MV-4-11 (cell line): ENCODE measurements around the gene ATP6V0A1.
"Not testable (repeated sequence)": the region's sequence is repeated elsewhere in the genome, so short reads cannot be mapped to it uniquely, and the experiment has no call there.

Experiments used
- DNase-seq: peaks from one replicate; lab custom pipeline; 2025; lab: John Stamatoyannopoulos, UW

Gene ATP6V0A1

GRCh38 chr17:42477173-42477572, 18.5 kb downstream of the ATP6V0A1 start:
- no peak for DNase-seq

DNA sequence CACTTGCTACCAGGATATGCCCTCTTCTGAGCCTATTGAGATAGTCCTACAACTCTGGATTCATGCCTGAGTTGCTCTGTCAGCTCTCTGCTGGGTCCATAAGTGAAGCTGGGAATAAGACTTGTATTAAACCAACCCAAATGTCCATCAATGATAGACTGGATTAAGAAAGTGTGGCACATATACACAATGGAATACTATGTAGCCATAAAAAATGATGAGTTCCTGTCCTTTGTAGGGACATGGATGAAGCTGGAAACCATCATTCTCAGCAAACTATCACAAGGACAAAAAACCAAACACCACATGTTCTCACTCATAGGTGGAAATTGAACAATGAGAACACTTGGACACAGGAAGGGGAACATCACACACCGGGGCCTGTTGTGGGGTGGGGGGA, 19.1 kb downstream of the ATP6V0A1 start:
- not testable (repeated sequence) for DNase-seq

DNA sequence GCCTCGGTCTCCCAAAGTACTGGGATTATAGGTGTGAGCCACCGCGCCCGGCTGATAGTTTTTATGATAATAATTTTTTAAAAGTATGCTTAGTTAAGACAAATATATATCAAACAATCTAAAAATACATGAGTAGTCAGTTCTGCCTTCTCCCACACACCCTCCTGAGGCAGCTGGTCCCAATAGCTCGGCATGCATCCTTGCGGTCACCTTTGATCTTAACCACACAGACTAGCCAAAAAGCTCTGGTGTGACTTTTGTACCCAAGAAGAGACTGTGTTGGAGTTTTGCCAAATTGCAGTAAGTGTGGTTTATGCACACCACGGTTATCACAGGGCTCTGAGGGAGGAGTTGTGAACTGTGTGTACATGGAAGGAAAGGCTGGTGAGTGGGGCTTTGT, 25.6 kb downstream of the ATP6V0A1 start:
- peak; percentile 80 for DNase-seq

GRCh38 chr17:42485680-42486079, 27.0 kb downstream of the ATP6V0A1 start:
- DNase-seq, result no peak

DNA sequence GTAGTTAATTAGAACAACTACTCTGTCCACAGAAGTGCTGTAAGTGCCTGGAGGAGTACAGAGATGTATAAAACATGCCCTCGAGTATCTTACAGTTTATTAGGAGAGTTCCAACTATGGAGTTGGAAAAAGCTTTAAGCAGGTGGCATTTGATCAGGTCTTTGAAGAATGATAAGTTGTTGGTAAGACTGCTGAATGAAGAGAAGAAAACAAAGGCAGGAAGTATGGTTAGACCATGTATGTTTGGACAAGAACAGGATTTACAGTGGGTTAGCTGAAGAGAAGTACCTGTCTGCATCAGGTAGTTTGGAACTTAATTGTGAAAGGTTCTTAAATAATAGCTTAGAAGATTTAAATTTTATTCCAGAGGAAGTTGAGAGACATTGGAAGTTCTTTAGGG, 29.4 kb downstream of the ATP6V0A1 start:
- no peak for DNase-seq

- no peak for DNase-seq
Measured at GRCh38 chr17:42493319-42493718, 34.6 kb downstream of the ATP6V0A1 start.

GRCh38 chr17:42494673-42495072, 36.0 kb downstream of the ATP6V0A1 start:
- DNase-seq, result no peak

DNA sequence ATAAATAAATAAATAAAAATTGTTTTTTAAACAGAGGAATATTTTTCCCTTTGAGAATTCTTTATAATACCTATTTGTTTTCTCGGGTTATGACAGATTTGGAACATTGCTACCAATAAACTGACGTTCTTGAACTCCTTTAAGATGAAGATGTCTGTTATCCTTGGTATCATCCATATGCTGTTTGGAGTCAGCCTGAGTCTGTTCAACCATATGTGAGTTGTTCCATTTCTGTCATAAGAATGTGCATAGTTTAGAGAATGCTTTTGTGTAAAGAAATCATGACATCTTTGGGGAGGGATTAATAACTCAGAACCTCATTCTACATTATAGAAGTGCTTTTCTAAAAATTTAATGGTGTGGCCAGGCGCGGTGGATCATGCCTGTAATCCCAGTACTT, 40.1 kb downstream of the ATP6V0A1 start:
- no peak for DNase-seq

- peak; percentile 61 for DNase-seq
Measured at GRCh38 chr17:42502091-42502490, 43.4 kb downstream of the ATP6V0A1 start.

DNA sequence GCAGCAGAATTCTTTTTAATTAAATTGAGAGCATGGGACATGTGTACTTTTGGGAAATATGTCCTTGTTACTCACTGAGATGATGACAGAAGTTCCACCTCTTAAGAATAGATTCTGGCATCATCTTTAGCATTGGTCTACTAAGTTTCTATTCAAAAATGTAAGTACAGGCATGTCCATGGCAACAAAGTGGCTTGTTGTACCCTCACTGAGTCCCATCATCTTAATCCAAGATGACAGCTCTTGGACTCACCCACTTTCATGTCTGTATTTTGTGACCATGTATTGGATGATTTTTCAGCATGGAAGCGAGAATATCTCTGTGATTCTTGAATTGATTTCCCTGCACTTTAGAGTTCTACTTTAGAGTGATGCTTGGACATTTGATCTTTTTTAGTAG, 44.2 kb downstream of the ATP6V0A1 start:
- no peak for DNase-seq

DNA sequence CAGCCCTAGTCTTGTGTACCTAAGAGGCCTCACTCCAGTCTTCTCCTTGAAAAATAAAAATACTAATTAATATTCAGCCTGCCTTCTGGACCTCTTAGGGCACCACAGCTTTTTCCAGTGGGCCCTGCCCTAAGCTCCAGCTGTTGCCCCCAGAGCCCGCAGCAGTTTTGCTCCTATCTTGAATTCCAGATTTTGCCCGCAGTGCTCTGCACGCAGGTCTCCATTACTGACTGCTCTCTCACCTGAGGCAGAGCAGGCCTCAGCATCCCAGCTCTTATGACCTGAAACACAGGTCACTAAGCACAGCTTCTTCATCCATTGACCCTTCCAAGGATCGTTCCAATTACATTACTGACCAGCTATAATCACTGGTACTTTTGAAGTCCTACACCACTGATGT, 49.0 kb downstream of the ATP6V0A1 start:
- DNase-seq, result no peak

- DNase-seq, result peak; percentile 51
Measured at GRCh38 chr17:42508426-42509165, 49.9 kb downstream of the ATP6V0A1 start.

DNA sequence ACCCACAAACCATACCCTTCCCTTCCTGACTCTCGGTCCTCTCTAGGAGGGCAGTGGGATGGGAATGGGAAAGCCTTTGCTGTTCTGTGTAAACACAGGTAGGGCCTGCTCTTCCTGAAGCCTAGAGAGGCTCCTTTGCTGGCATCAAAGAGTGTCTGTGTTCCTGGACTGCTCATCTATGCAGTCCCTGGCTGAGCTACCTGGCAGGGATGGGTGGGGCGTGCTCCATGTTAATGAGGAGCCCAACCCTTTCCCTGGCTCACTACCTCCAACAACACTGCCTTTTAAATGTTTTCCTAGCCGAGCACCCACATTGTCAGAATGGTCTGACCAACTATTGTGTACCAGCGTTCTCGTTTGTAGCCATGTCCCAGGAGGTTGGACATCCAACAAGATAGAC, 50.7 kb downstream of the ATP6V0A1 start:
- no peak for DNase-seq

GRCh38 chr17:42509841-42510240, 51.2 kb downstream of the ATP6V0A1 start:
- DNase-seq, result peak; percentile 25

DNA sequence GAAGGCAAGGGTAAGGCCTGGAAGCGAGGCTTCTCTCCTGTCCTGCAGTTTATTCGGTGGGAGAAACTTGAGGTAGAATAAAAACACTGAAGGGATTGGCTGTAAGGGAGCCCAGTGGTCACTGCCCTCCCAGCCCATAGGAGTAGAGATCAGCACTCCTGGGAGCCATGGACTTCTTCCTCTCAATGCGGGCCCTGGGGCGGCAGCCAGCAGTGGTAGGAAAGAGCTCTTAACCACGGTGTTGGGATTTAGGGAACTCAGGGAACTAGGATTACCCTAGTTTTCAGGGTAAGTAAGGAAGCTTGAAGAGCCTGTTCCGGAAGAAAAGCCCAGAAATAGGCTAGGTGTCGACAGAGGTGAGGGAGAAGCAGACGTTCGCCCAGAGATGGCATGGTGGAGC, 53.6 kb downstream of the ATP6V0A1 start:
- no peak for DNase-seq

DNA sequence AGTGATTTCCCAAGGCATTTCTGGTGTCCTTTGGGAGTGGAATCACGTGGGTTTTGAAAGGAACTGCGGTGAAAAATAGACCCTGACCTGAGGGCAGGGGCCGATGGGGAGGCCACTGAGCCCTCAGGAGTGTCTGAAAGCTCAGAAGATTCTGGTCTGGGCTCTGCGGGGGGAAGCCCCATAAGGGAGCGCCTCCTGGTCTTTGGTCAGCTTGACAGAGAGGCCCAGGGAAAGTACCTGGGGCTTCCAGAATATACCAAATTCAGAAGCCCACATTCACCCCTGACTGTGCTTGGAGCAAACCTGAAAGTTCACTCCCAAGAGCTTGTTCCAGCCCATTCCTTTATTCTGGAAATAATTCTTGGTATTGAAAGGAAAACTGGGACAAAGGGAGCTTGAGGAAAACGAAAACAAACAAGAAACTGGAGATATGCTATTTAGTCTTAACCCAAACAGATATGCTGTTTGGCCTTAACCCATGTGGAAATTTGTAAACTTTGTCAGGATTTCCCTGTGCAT, 54.1 kb downstream of the ATP6V0A1 start:
- no peak for DNase-seq

- no peak for DNase-seq
Measured at GRCh38 chr17:42513686-42514085, 55.0 kb downstream of the ATP6V0A1 start.

- no peak for DNase-seq
Measured at GRCh38 chr17:42514279-42514678, 55.6 kb downstream of the ATP6V0A1 start.

- no peak for DNase-seq
Measured at GRCh38 chr17:42514867-42515266, 56.2 kb downstream of the ATP6V0A1 start.

- peak; percentile 70 for DNase-seq
Measured at GRCh38 chr17:42517516-42517915, 58.8 kb downstream of the ATP6V0A1 start.

DNA sequence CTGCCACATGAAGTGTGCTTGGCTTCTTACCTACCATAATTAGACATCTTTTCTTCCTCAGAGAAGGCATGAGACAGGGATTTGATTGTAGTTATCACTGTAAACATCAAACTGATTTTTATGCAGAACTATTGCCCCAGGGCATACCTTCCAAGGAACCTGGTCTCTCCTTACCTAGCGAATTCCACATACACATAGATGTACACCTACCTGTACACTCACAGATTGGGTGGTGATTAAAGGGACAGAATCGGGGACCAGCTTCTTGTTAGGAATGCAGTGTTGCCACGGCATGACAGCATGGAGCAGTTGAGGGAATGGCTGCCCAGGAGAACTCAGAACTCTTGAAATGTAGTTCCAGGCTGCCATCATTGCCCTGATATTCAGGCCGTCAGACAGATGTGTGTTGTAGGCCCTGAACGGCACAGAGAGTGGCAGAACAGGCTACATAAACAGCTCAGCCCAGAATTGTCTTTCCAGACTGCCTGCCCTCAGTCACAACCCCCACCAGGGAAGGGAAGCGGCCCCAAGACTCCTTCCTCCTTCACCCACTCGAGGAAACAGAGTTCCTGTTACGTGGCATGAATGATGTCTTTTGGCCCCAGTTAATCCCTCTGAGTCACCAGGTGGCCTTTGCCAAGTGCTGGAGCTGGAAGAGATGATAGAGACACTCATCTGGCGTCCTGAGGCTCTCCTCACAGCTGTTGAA, 59.5 kb downstream of the ATP6V0A1 start:
- DNase-seq, result peak; percentile 92

- no peak for DNase-seq
Measured at GRCh38 chr17:42518755-42519545, 60.3 kb downstream of the ATP6V0A1 start.
